Neuron (in vitro differentiated cells): Measurements from ENCODE around the gene TMEM247.

Experiments
- H2AFZ ChIP-seq: one replicate; pipeline ENCODE4 v1.6.1; 2013; ENCODE audit warnings: low read depth, mild to moderate bottlenecking, inconsistent platforms, low read length, moderate library complexity
- H3K27me3 ChIP-seq: one replicate; pipeline ENCODE4 v1.6.1; 2013; ENCODE audit warnings: low read length; ENCODE audit not compliant: insufficient read depth
- H3K36me3 ChIP-seq: one replicate; pipeline ENCODE4 v1.6.1; 2013; ENCODE audit warnings: low read length; ENCODE audit not compliant: insufficient read depth
- H3K4me1 ChIP-seq: one replicate; pipeline ENCODE4 v1.6.1; 2013; ENCODE audit warnings: low read length; ENCODE audit not compliant: insufficient read depth
- H3K4me3 ChIP-seq: 2 replicates; pipeline ENCODE4 v1.5.1; 2013; ENCODE audit warnings: mild to moderate bottlenecking, low read length, moderate library complexity
- H3K9me3 ChIP-seq: one replicate; pipeline ENCODE4 v1.6.1; 2013; ENCODE audit warnings: low read length

The TMEM247 gene

DNA sequence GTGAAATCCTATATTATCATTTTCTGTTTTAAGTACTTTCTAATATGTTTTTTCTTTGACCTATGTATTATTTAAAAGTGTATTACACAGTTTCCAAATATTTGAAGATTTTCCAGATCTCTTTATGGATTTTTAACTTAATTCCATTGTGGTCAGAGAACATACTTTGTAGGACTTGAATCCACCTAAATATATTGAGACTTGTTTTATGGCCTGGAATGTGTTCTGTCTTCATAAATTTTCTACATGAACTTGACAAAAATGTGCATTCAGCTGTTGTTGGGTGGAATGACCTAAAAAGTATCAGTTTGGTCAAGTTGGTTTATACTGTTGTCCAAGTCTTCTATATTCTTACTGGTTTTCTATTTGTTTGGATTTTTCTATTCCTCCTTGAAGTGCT, 33.8 kb upstream of the TMEM247 start:
- no peaks in the 10 kb centered on the region for H3K9me3 ChIP-seq
- H3K36me3 ChIP-seq = no peaks in the 10 kb centered on the region
- no peak overlapping the region for H2AFZ ChIP-seq
- no peak overlapping the region for H3K4me3 ChIP-seq
- no peaks in the 10 kb centered on the region for H3K27me3 ChIP-seq
- no peaks in the 10 kb centered on the region for H3K4me1 ChIP-seq

DNA sequence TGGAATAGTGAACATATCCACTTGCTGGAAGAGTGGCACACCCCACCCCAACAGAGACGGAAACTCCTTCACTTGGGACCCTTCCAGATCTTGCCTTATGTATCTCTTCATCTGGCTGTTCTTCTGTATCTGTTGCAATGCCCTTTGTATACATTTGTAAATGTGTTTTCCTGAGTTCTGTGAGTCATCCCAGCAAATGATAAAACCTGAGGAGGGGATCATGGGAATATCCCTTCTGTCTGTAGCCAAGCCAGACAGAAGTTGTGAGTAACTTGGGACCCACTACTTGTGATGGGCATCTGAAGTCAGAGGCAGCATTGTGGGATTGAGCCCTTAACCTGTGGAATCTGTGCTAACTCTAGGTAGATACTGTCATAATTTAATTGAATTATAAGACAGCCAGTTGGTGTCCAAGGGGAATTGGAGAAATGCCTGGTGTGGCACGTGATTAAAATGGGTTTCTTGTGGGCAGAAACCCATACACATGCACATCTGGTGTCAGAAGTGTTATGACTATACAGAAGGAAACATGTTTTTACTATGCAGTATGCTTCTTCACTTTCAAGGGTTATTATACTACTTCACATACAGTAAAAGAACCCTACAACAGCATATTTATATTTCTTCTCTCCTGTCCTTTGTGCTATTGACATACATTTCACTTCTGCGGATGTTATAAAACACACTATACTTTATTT, 32.3 kb upstream of the TMEM247 start:
- H2AFZ ChIP-seq = no peak overlapping the region
- H3K9me3 ChIP-seq = no peaks in the 10 kb centered on the region
- H3K27me3 ChIP-seq = no peaks in the 10 kb centered on the region
- no peak overlapping the region for H3K4me3 ChIP-seq
- no peaks in the 10 kb centered on the region for H3K36me3 ChIP-seq
- no peaks in the 10 kb centered on the region for H3K4me1 ChIP-seq

DNA sequence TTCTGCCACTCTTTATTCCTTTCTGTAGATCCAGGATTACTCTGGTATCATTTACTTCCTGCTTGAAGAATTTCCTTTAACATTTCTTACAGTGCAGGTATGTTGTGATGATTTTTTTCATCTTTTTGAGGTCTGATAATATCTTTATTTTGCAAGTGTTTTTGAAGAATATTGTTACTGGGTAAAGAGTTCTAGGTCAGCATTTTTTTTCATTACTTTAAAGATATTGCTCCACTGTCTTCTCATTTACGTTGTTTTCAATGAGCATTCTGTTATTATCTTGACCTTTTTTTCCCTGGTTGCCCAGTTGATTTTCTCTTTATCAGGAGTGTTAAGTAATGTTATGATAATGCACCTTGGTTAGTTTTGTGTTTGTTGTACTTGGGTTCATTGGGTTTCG, 31.7 kb upstream of the TMEM247 start:
- no peaks in the 10 kb centered on the region for H3K9me3 ChIP-seq
- no peak overlapping the region for H2AFZ ChIP-seq
- H3K27me3 ChIP-seq = no peaks in the 10 kb centered on the region
- no peak overlapping the region for H3K4me3 ChIP-seq
- H3K36me3 ChIP-seq = no peaks in the 10 kb centered on the region
- H3K4me1 ChIP-seq = no peaks in the 10 kb centered on the region

DNA sequence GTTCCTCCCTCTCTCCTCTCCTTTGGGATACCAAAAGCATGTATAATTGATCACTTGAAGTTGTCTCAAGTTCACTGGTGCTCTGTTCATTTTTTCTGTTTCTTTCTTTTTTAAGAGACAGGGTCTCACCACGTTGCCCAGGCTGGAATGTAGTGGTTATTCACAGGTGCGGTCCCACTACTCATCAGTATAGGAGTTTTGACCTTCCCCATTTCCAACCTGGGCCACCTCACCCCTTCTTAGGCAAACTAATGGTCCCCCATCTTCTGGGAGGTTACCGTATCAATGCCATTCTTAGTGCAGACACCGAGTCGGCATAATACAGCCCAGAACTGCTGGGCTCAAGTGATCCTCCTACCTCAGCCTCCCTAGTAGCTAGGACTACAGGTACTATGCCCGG, 31.3 kb upstream of the TMEM247 start:
- Histone ChIP-seq H3K4me1 (no peaks in the 10 kb centered on the region), H3K9me3 (no peaks in the 10 kb centered on the region), H3K36me3 (no peaks in the 10 kb centered on the region), H3K4me3 (no peak overlapping the region), H3K27me3 (no peaks in the 10 kb centered on the region), H2AFZ (no peak overlapping the region)

DNA sequence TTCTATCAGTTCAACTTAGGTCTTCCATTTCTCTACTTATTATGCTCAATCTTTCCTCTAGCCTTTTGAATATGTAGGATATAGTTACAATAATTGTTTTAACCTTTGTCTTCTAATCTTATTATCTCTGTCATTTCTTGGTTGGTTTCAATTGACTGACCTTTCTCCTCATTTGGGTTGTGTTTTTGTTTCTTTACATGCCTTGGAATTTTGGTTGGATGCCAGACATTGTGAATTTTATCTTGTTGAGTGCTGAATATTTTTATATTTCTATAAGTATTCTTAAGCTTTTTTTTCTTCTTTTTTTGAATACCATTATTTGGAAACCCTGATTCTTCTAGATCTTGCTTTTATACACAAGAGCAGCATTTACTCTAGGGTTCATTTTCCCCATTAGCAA, 30.7 kb upstream of the TMEM247 start:
- H3K9me3 ChIP-seq = no peaks in the 10 kb centered on the region
- H3K4me1 ChIP-seq = no peaks in the 10 kb centered on the region
- H3K36me3 ChIP-seq = no peaks in the 10 kb centered on the region
- no peaks in the 10 kb centered on the region for H3K27me3 ChIP-seq
- no peak overlapping the region for H3K4me3 ChIP-seq
- no peak overlapping the region for H2AFZ ChIP-seq

- no peaks in the 10 kb centered on the region for H3K27me3 ChIP-seq
- no peak overlapping the region for H2AFZ ChIP-seq
- no peaks in the 10 kb centered on the region for H3K9me3 ChIP-seq
- no peaks in the 10 kb centered on the region for H3K4me1 ChIP-seq
- no peaks in the 10 kb centered on the region for H3K36me3 ChIP-seq
- no peak overlapping the region for H3K4me3 ChIP-seq
Measured at GRCh38 chr2:46449700-46450099, 29.7 kb upstream of the TMEM247 start.

DNA sequence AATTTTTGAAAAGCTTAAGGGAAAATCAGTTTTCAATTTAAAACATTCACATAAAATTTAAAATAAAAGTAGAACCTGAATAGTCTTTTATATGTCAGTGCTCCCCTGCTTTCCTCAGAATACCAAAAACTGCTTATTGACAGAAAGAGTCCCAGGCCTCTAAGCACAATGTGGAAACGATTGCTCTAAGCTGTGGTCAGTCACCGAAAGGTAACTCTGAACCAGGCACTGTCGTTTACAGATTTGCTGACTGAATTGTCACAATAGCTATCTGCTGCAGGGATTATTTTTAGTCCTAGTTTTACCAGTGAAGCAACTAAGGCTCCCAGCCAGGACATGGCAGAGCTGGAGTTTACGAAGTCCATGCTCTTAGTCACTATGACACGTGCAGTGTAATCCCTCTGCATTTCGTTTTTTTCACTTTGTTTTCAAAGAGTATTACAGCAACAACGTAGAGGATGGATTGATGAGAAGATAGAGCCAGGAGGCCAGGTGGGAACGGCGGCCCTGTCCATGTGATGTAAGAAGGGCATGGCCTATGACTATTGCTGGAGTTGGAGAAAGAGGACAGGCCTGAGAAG, 28.1 kb upstream of the TMEM247 start:
- H3K9me3 ChIP-seq = no peaks in the 10 kb centered on the region
- no peak overlapping the region for H2AFZ ChIP-seq
- H3K36me3 ChIP-seq = no peaks in the 10 kb centered on the region
- no peaks in the 10 kb centered on the region for H3K27me3 ChIP-seq
- no peak overlapping the region for H3K4me3 ChIP-seq
- no peaks in the 10 kb centered on the region for H3K4me1 ChIP-seq

GRCh38 chr2:46456789-46457188, 22.6 kb upstream of the TMEM247 start:
- Histone ChIP-seq H3K9me3 (no peaks in the 10 kb centered on the region), H3K27me3 (no peaks in the 10 kb centered on the region), H3K36me3 (no peaks in the 10 kb centered on the region), H3K4me1 (no peaks in the 10 kb centered on the region), H3K4me3 (no peak overlapping the region), H2AFZ (no peak overlapping the region)

DNA sequence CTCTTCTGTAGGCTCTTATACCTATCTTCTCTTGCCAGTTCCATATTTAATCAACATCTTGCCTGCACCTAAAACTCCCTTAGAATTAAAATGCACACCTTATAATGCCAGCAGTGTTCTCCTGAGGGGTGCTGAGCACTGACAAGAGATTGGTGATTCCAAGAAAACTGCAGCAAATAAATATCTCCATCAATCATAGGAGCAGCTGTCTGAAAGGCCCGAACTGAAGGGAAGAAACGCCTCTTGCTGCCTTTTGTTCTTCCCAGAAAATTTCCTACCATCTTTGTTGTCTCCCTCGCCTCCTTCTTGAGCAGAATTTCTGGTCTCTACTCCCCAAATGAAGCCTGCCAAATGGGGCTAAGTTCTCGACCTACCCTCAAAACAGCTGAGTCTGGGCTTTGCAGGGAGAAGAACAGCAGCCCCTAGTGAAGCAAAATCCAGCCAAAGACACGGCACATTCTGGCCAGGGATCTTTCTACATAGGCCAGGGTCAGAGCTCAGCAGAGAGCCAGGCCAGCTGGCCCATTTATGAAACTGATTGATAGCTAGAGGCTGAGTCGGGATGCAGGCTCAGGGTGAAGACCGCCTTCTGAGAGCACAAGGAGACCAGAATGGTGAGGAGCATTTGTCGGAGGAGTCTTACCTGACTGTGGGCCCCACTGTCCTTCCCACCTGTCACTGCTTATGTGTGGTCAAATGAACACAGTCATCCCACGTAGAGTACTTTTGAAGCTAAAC, 20.4 kb upstream of the TMEM247 start:
- no peaks in the 10 kb centered on the region for H3K27me3 ChIP-seq
- no peaks in the 10 kb centered on the region for H3K4me1 ChIP-seq
- H3K4me3 ChIP-seq = no peak overlapping the region
- H3K36me3 ChIP-seq = no peaks in the 10 kb centered on the region
- no peak overlapping the region for H2AFZ ChIP-seq
- no peaks in the 10 kb centered on the region for H3K9me3 ChIP-seq

- no peaks in the 10 kb centered on the region for H3K36me3 ChIP-seq
- H3K4me3 ChIP-seq = no peak overlapping the region
- H3K4me1 ChIP-seq = no peaks in the 10 kb centered on the region
- no peaks in the 10 kb centered on the region for H3K27me3 ChIP-seq
- H2AFZ ChIP-seq = no peak overlapping the region
- H3K9me3 ChIP-seq = no peaks in the 10 kb centered on the region
Measured at GRCh38 chr2:46459694-46460093, 19.7 kb upstream of the TMEM247 start.

DNA sequence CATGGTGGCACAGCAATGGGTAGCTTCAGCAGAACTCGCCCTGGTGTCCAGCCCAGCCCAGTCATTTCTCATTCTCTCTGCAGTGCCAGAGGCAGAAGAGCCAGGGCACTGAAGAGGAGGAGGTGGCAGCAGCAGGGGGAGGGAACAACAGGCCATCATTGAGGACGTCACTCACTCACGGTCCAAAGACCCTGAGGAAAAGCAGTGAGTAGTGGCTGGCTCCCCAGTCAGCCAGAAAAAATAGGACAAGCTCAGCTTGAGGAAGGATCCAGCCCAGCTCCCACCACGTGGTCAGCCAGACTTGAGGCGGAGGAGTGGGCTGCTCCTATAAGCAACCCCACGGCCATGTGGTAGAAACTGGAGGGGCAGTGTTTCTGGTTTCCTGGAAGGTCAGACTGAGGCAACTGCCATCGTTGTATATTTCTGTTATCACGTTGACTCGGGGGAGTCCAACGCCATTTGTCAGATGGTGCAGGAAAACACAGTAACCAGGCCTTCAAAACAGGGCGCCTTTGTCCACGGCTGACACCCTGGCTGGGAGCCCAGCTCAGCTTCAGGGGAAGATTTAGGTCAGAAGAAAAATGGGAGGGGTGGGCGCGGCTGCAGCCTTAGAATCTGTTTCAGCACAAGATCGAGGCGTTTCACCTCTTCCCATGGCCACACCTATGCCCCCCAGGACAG, 19.0 kb upstream of the TMEM247 start:
- Histone ChIP-seq H3K27me3 (no peaks in the 10 kb centered on the region), H3K9me3 (no peaks in the 10 kb centered on the region), H3K4me1 (no peaks in the 10 kb centered on the region), H3K4me3 (no peak overlapping the region), H3K36me3 (no peaks in the 10 kb centered on the region), H2AFZ (no peak overlapping the region)

- Histone ChIP-seq H3K9me3 (no peaks in the 10 kb centered on the region), H3K4me3 (no peak overlapping the region), H3K36me3 (no peaks in the 10 kb centered on the region), H3K27me3 (no peaks in the 10 kb centered on the region), H2AFZ (no peak overlapping the region), H3K4me1 (no peaks in the 10 kb centered on the region)
Measured at GRCh38 chr2:46461011-46461674, 18.2 kb upstream of the TMEM247 start.

DNA sequence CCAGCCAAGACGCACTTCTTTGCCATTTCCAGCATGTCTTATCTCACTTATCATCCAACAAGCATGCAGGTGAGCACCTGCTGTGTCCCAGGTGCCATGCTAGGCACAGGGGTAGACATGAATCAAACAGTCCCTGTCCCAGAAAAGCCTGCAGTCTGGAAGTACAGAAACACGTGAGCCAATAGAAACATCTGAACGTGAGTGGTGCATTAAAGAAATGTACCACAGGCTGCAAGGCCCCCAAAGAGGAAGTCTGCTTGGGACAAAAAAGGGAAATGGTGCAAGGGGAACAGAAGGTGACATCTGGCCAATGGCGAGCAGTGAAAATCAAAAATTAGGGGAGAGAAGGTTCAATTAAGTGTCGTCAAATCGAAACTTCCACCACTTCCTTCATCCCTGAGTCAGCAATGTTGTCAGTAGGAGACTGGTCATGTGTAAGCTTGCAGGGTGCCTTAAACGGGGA, 17.6 kb upstream of the TMEM247 start:
- Histone ChIP-seq H3K4me1 (no peaks in the 10 kb centered on the region), H3K4me3 (no peak overlapping the region), H2AFZ (no peak overlapping the region), H3K9me3 (no peaks in the 10 kb centered on the region), H3K27me3 (no peaks in the 10 kb centered on the region), H3K36me3 (no peaks in the 10 kb centered on the region)
